Rectal smooth muscle tissue (tissue), 1 donor: ENCODE data around the gene PLXND1.
"Not testable (repeated sequence)": the region's sequence is repeated elsewhere in the genome, so short reads cannot be mapped to it uniquely, and the experiment has no call there.

Source experiments
- H3K27ac ChIP-seq: one replicate; pipeline ENCODE4 v1.7.0; 2013; ENCODE audit warnings: low read depth, low read length, inconsistent platforms
- H3K27me3 ChIP-seq: one replicate; pipeline ENCODE4 v1.7.0; 2013; ENCODE audit warnings: low read length; ENCODE audit not compliant: control insufficient read depth, insufficient read depth
- H3K36me3 ChIP-seq: one replicate; pipeline ENCODE4 v1.7.0; 2013; ENCODE audit warnings: low read length; ENCODE audit not compliant: control insufficient read depth, insufficient read depth
- H3K4me1 ChIP-seq: one replicate; pipeline ENCODE4 v1.7.0; 2013; ENCODE audit warnings: low read length; ENCODE audit not compliant: control insufficient read depth, insufficient read depth
- H3K4me3 ChIP-seq: one replicate; pipeline ENCODE4 v1.7.0; 2013; ENCODE audit warnings: low read length
- H3K9ac ChIP-seq: one replicate; pipeline ENCODE4 v1.7.0; 2013; ENCODE audit warnings: low read length

Gene PLXND1

DNA sequence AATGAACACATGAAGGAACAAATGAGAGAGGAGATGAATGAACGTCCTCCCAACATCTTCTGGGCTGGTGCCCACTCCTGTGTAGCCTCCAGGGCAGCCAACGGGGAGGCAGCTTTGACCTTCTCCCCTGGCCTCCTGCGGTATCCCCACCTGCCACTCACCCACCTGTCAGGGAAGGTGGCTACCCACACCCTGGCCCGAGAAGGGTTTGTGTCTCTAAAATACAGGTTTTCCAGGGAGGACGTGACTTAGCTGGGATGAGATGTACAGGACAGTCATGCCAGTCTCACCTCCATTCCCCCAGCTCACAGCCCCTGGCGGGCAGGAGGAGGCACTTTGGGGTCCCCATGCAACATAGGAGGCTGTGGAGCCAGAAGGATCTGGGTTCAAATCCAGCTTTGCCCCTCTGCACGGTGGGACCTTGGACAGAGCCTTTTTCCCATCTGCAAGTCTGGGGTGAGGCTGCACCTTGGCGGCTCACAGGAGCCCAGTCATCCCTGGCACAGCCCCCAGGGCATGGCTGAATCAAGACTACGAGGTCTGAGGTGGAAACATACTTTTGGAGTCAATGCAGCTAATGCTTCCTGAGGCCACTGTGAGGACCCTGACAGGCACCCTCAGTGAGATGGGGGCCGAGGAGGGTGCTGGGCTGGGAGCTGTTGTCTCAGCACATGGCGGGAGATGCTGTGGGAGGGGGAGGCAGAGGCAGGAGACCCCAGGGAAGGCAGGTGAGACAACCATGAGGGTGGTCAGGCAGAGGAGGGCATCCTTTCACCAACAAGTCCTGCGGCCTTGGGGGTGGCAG is 11.1 kb upstream of the PLXND1 start:
- H3K9ac ChIP-seq, result no peak overlapping the region
- H3K27me3 ChIP-seq, result no peaks in the 10 kb centered on the region
- no peak overlapping the region for H3K4me3 ChIP-seq
- no peak overlapping the region for H3K27ac ChIP-seq
- no peaks in the 10 kb centered on the region for H3K4me1 ChIP-seq
- no peaks in the 10 kb centered on the region for H3K36me3 ChIP-seq

DNA sequence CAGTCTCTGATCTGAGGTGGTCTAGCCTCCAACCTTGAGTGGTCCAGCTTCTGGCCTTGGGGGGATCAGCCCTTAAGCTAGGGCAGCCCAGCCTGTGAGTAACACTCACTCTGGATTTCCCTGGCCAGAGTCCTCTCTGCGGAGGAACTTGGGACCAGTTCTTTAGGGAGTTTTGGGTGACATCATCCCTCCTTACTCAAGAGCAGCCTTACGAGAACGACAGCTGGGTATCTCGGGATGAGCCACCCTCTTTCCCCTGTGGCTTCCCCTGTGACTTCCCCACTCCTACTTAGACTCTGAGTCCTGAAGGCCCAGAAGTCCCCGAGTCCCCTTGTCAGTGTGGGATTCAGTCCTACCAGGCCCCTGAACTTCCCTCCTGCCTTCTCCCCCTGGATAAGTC is 10.2 kb upstream of the PLXND1 start:
- Histone ChIP-seq H3K4me1 (no peaks in the 10 kb centered on the region), H3K27ac (no peak overlapping the region), H3K27me3 (no peaks in the 10 kb centered on the region), H3K4me3 (no peak overlapping the region), H3K36me3 (no peaks in the 10 kb centered on the region), H3K9ac (no peak overlapping the region)

DNA sequence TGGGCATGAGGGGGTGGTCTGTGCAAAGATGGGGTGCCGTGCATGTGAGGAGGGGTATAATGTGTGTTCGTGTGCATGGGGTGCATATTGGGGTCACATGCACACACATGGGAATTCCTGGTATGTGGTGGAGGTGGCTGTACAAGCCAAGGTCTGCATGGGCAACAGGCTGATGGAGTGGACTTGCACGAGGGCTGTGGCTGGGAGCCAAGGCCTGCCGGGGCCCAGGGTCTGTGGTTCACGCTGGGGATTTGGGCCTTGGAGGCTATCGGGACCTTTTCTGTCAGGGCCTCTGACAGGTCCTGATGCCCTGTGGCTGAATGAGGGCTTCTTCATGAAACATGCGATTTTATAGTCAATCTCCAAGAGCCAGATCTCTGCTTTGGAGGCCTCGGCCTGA is 9.8 kb upstream of the PLXND1 start:
- Histone ChIP-seq H3K4me3 (no peak overlapping the region), H3K27ac (no peak overlapping the region), H3K9ac (no peak overlapping the region), H3K27me3 (no peaks in the 10 kb centered on the region), H3K36me3 (no peaks in the 10 kb centered on the region), H3K4me1 (no peaks in the 10 kb centered on the region)

DNA sequence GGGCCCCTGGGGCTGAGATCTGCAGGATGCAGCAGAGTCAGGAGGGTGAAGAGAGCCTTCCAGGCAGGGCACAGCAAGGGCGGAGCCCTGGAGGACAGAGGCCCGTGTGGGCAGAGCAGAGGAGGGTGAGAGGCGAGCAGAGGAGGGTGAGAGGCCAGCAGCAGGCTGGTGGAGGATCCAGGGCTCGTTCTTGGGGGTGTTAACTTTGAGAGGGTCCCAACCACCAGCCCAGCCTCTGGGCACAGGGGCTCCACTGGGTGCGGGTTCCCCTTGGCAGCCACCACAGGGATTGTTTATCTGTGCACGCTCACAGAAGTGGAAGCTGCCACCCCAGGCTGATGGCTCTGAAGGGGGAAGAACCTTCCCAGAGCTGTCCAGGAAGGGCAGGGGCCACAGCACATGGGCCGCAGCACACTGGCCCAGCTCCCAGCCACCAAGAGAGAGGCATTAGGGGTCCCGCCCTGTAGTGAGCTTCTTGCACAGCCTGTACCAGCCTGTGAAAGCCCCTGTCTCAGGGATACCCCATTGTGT is 9.3 kb upstream of the PLXND1 start:
- Histone ChIP-seq H3K4me1 (no peaks in the 10 kb centered on the region), H3K27ac (no peak overlapping the region), H3K27me3 (no peaks in the 10 kb centered on the region), H3K4me3 (no peak overlapping the region), H3K9ac (no peak overlapping the region), H3K36me3 (no peaks in the 10 kb centered on the region)

DNA sequence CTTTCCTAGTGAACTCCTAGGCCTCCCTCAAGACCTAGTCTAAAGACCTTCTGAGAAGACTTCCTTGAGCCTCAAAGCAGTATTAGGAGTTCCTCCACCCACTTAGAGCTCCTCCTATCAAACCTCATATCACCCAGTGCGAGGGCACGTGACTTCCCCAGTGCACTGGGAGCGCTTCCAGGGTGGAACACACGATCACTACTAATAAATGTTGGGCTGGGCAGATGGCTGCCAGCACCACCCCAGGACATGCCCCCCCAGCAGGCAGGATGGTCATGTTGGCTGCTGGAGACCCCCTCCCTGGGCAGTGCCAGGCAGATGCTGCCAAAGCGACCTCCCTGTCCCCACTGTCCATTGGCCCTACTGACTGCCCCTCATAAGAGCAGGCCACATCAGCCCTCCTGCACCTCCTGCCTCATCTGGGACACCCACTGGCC is 8.5 kb upstream of the PLXND1 start:
- Histone ChIP-seq H3K9ac (no peak overlapping the region), H3K36me3 (no peaks in the 10 kb centered on the region), H3K4me3 (no peak overlapping the region), H3K27ac (no peak overlapping the region), H3K27me3 (no peaks in the 10 kb centered on the region), H3K4me1 (no peaks in the 10 kb centered on the region)

DNA sequence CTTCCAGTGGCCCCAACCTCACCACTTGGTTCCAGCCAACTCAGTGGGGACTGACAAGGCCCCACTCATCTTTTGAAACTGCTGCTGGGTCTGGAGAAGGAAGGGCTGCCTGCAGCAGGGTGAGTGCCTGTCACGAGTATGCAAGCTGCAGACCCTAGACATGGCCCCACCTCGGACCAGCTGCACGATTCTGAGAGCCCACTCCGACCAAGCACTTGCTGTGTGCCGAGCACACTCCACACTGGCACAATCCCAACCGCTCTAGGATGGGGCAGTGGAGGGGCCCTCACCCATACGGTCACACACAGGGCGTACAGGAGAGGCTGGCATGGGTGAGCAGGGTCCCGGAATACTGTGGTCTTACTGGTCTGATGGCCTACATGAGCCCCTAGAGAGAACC is 8.0 kb upstream of the PLXND1 start:
- Histone ChIP-seq H3K9ac (no peak overlapping the region), H3K4me3 (no peak overlapping the region), H3K4me1 (no peaks in the 10 kb centered on the region), H3K27ac (no peak overlapping the region), H3K36me3 (no peaks in the 10 kb centered on the region), H3K27me3 (no peaks in the 10 kb centered on the region)

DNA sequence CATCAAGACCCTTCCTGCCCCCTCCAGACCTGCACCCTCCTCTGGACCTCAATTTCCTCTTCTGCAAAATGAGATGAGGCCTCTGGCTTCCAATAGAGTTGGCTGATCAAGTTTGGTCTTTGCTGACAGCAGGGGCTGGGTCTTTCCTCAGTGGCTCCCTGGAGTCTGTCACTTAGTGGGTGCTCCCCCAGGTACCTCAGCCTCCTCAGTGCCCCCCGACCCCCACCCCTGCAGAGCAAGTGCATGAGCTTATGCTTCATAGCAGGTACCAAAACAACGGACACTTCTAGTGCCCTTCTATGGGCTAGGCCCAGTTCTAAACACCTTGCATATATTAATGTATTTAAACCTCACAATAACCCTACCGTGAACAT is 6.9 kb upstream of the PLXND1 start:
- Histone ChIP-seq H3K36me3 (no peaks in the 10 kb centered on the region), H3K9ac (no peak overlapping the region), H3K4me1 (no peaks in the 10 kb centered on the region), H3K4me3 (no peak overlapping the region), H3K27me3 (no peaks in the 10 kb centered on the region), H3K27ac (no peak overlapping the region)

DNA sequence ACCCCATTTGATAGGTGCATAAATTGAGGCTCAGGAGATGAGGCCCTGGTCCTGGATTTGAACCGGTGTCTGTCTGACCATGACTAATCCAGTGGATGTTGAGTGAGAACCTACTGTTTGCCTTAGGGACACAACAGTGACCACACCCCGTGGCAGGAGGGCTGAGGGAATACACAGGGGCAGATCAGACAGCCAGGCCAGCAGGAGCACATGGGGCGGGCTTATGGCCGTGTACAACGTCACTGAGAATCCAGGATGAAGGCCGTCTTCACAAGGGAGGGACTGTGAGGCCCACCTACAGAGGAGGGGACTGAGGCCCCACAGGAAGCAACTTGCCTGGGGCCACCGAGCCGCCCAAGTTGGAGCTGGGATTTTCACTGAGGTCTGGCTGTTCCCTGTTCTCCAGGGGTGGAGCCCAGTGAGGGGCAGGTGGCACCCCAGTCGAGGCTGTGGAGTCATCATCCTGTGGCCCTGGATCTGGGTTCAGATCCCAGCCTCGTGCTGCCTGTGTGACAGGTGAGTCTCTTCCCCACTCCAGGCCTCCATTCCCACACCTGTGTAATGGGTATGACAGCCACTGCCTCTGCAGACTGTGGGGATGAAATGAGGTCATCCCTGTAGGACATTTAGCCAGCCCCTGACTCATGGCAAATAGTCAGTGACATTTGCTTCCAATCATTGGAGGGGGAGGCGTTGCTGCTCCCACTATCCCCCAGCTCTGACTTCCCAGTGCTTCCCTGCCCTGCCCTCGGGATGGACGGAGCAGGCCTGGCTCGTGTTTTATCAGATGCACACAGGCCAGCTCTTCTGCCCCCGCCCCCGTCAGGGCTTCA is 6.3 kb upstream of the PLXND1 start:
- Histone ChIP-seq H3K36me3 (no peaks in the 10 kb centered on the region), H3K27me3 (no peaks in the 10 kb centered on the region), H3K9ac (no peak overlapping the region), H3K4me1 (no peaks in the 10 kb centered on the region), H3K4me3 (no peak overlapping the region), H3K27ac (no peak overlapping the region)

DNA sequence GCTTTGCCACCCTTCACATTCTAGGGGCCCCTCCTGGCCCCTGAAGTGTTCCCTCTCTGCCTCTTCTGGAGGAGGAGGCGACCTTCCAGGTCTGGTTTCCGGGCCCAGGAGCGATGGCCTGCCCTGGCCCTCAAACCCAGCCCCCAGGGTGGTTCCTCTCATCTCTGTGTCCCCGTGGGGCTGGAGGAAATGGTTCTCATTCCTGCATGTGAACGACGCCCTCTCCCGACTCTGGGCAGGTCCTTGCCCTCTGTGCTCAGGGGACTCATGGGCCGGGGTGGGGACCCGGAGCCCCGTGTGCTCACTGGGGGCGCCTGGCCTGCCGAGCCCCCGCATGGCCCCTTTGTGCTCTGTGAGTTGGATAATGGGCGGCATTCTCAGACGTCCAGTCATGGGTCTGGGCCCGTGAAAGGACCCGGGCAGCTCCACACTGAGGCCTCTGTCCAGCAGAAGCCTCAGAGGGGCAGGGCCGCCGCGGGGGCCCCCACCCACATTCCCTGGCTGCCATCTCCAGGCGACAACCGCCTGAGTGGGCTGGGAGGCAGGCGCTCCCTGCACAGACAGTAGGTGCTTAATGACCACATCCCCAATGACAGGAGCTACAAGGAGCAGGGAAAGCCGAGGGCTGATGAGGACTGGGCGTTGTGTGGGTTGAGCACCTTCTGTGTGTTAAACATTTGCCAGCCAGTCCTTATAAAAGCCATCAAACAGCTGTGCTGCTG is 5.5 kb upstream of the PLXND1 start:
- Histone ChIP-seq H3K27me3 (no peaks in the 10 kb centered on the region), H3K36me3 (no peaks in the 10 kb centered on the region), H3K27ac (no peak overlapping the region), H3K4me3 (no peak overlapping the region), H3K9ac (no peak overlapping the region), H3K4me1 (no peaks in the 10 kb centered on the region)

DNA sequence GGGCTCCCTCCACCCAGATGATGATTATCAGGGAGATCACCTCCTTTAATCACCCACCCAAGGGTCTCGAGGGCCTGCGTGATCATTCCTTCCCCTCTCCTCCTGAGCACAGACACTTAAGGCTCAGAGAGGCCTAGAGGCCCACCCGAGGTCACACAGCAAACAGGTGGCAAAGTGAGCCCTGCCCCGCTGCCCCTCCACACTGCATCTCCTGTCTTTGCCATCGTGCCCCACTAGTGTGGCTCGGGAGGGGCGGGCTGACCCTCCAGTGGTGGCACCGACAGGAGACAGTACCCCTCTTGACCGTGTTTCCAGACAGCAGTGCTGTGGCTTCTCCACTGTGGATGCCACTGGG is 4.9 kb upstream of the PLXND1 start:
- Histone ChIP-seq H3K27ac (no peak overlapping the region), H3K4me3 (no peak overlapping the region), H3K27me3 (no peaks in the 10 kb centered on the region), H3K36me3 (no peaks in the 10 kb centered on the region), H3K9ac (no peak overlapping the region), H3K4me1 (no peaks in the 10 kb centered on the region)

DNA sequence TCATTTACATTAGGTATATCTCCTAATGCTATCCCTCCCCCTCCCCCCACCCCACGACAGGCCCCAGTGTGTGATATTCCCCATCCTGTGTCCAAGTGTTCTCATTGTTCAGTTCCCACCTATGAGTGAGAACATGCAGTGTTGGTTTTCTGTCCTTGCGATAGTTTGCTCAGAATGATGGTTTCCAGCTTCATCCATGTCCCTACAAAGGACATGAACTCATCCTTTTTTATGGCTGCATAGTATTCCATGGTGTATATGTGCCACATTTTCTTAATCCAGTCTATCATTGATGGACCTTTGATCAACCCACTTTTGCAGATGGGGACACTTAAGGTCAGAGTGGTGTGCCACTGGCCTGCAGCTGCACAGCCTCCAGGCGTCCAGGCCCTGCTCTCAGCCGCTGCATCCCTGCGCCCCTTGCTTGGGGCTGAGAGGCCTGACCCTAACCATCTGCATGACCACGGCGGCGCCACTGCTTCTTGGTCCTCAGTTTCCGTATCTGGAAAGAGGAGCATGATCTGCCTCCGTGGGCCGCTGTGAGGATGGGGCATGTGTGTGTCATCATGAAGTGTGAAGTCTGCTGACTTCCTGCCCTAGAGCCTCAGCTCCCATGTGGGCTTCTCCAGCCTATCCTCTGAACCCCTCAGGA is 4.4 kb upstream of the PLXND1 start:
- not testable (repeated sequence) for H3K36me3 ChIP-seq, H3K27ac ChIP-seq, H3K4me3 ChIP-seq, H3K27me3 ChIP-seq, H3K9ac ChIP-seq, H3K4me1 ChIP-seq

DNA sequence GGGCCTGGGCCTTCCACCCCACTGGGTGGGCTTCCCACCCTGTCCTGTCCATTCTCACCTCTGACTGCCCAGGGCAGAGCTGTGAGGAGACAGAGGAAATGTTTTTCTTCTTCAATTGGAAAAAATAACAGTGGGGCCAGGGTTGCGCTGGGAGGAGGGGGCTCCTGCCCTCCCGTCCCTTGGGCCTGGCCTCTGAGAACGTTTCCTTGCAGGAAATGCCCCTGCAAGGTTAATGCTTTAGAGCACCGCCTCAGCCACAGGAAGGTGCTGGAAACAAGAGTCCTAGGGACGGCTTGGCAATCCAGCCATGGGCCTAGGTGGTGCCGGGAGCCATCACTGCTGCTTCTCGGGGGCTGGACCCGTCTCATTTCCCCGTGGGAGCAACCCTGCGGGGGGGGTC is 3.8 kb upstream of the PLXND1 start:
- H3K27me3 ChIP-seq, result no peaks in the 10 kb centered on the region
- H3K27ac ChIP-seq, result no peak overlapping the region
- no peak overlapping the region for H3K4me3 ChIP-seq
- H3K9ac ChIP-seq, result no peak overlapping the region
- H3K4me1 ChIP-seq, result no peaks in the 10 kb centered on the region
- H3K36me3 ChIP-seq, result no peaks in the 10 kb centered on the region
